Kidney (tissue), 14 donors: ENCODE data around the gene SLC39A3. TPM values are rescaled to one million over a fixed set of nuclear protein-coding genes. Genes with fewer than 3 reads are reported as not detected.

Experiments used
- DNase-seq, 5 donors: peaks; one replicate each; pipeline ENCODE4 v3.0.0-alpha.2; 2013 to 2020
- FAIRE-seq: peaks from 2 replicates; lab custom pipeline; 2012; peaks lifted over from hg19 to GRCh38; lab: Jason Lieb, UNC
- H3K27ac ChIP-seq, 2 donors: one replicate each; pipeline ENCODE4 v1.7.0; 2013; ENCODE audit warnings: low read depth in 2 of 2, low read length in 2 of 2, inconsistent platforms in 1 of 2
- H3K27me3 ChIP-seq: one replicate; pipeline ENCODE4 v1.7.1; 2013; ENCODE audit warnings: low read length, inconsistent platforms; ENCODE audit not compliant: control insufficient read depth, insufficient read depth
- H3K36me3 ChIP-seq, 3 donors: one replicate each; pipeline versions ENCODE4 v1.7.0 to v1.7.1; 2013; ENCODE audit warnings: low read length in 3 of 3, control low read depth in 1 of 3, inconsistent platforms in 1 of 3; ENCODE audit not compliant: insufficient read depth in 3 of 3, control insufficient read depth in 2 of 3
- H3K4me1 ChIP-seq, 3 donors: one replicate each; pipeline versions ENCODE4 v1.7.0 to v1.7.1; 2013; ENCODE audit warnings: low read length in 3 of 3, inconsistent platforms in 1 of 3, low read depth in 1 of 3; ENCODE audit not compliant: control insufficient read depth in 2 of 3, insufficient read depth in 2 of 3
- H3K4me3 ChIP-seq, 3 donors: one replicate each; pipeline versions ENCODE4 v1.7.0 to v1.8.1; 2013; ENCODE audit warnings: low read length in 3 of 3, control low read depth in 1 of 3, inconsistent platforms in 1 of 3
- H3K9ac ChIP-seq, 3 donors: one replicate each; pipeline versions ENCODE4 v1.7.0 to v1.7.1; 2013; ENCODE audit warnings: low read length in 3 of 3, control low read depth in 1 of 3, inconsistent platforms in 1 of 3
- H3K9me3 ChIP-seq, 3 donors: one replicate each; pipeline versions ENCODE4 v1.7.0 to v1.7.1; 2013; ENCODE audit warnings: low read length in 3 of 3, control low read depth in 1 of 3, inconsistent platforms in 1 of 3; ENCODE audit not compliant: control insufficient read depth in 2 of 3, insufficient read depth in 1 of 3
- CTCF ChIP-seq: IDR thresholded peaks from 3 replicates; pipeline ENCODE4 v1.5.1; 2012; ENCODE audit warnings: mild to moderate bottlenecking, moderate library complexity, borderline replicate concordance; ENCODE audit not compliant: insufficient read depth; ENCODE audit errors: extremely low read depth
- intact Hi-C: fragments of 100-400 bp; cut with DNase I; formaldehyde crosslinking; loops from one replicate; pipeline ENCODE4 v1.11.1; 2022
- polyA plus RNA-seq: library from polyadenylated mRNA; stranded (reverse); fragments of 350-450 nt; fragmentation: Illumina TruSeq; extraction: RNeasy Lipid Tissue Mini Kit (QIAGEN cat#74804); gene quantifications from one replicate; pipeline ENCODE4 v1.2.3, GENCODE V29; 2014; ENCODE audit warnings: low read depth, low replicate concordance; ENCODE audit not compliant: insufficient read depth
- total RNA-seq: library from RNA; stranded (reverse); fragmentation: NEBNext Ultra II Directional; extraction: Animal tissue kit (Norgen Biotek cat#: 25700); gene quantifications from one replicate; pipeline ENCODE4 v1.2.1, GENCODE V29; 2021
- donor health status: control.
- donor health status: control.
- donor health status: control.
- donor health status: control.
- donor health status: control.
- donor health status: DM: yes; HTN: yes; CAD: no.
- donor health status: Normal renal cell carcinoma (clear cell type).

Gene SLC39A3
- total and polyA plus RNA-seq, 2 donors from 2014 or later, result 31.1 to 38.0 TPM

DNA sequence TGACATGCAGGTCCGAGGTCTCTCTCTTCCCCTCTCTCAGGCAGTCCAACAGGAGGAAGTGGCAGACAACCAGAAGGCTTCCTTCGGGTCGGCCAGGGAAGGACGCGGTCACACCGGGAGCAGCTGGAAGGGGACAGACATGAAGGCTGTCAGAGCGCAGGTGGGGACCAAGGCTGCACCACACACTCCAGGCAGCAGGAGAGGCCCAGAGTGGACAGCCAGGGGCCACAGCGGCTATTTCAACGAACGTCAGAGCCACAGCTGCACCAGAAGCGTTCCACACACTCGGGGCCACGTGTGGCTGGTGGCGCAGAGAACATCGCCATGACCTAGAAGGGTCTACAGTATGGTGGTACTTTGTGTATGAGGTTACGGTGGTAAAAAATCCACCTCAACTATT lies 16.0 kb upstream of the SLC39A3 start:
- FAIRE-seq (no peak), DNase-seq (no peak)
- H3K27ac ChIP-seq, result no peak overlapping the region
- H3K9me3 ChIP-seq, result no peaks in the 10 kb centered on the region
- H3K9ac ChIP-seq, result no peak overlapping the region
- intact Hi-C loops, result no loop called here
- no peaks in the 10 kb centered on the region for H3K27me3 ChIP-seq
- no peak overlapping the region for H3K4me3 ChIP-seq
- peaks cover 0 to 10% (median 7%) of the 10 kb centered on the region in 3 donors for H3K36me3 ChIP-seq
- H3K4me1 ChIP-seq, result no peaks in the 10 kb centered on the region
- TF ChIP-seq CTCF, result no peak

DNA sequence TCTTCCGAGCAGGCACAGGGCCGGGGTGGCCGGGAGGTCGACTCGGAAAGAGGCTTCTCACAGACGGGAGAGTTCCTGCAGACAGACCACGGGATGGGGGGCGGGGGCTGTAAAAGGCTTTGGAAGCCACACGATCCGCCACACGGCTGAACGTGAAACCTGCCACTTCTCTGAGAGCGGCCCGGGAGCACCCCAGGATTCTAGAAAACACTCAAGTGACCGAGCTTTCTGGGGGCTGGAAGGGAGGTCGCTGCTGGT lies 15.6 kb upstream of the SLC39A3 start:
- no peak for DNase-seq
- Histone ChIP-seq H3K9me3 (no peaks in the 10 kb centered on the region), H3K36me3 (peaks cover 0 to 9% (median 7%) of the 10 kb centered on the region in 3 donors), H3K27ac (no peak overlapping the region), H3K4me3 (no peak overlapping the region), H3K9ac (no peak overlapping the region), H3K4me1 (no peaks in the 10 kb centered on the region), H3K27me3 (no peaks in the 10 kb centered on the region)
- no peak for FAIRE-seq
- no peak for TF ChIP-seq CTCF
- intact Hi-C loops, result no loop called here

DNA sequence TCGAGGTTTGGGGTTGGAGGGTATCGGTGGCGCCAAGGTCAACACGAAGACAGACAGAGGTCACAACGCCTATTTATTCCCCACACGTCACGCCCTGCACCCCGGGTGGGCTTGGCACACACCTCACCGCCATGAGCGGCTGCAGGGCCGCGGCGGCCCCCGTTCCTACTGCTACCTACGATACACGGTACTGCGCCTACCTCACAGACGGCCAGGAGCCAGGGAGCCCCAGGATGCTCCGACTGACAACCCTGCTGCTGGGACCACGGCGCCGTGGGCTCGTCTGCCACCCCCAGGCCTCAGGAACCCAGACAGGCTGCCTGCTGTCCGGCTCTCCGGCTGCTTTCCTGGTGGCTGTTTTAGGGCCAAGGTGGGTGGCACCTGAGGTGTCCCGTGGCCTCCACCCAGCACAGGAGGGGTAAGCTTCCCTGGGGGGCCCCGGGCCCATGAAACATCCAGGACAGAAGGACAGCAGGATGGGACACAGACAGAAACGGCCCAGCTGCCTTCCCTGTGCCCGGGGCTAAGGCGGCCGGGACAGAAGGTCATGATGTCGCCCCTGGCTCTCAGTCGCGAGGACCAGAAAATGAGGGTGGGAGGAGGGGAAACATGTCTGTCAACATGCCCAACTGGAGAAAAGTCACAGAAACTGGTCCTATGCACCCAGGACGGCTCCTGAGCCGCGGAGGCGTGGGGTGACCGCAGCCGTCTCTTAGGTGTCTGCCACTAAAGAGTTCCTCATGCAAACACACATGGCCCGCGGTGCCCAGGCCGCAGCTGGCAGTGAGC lies 15.0 kb upstream of the SLC39A3 start:
- intact Hi-C loops, result loop anchor here (5.0 kb wide), 1 partner anchor 108 kb away; no protein-coding TSS in a partner anchor
- no peaks in the 10 kb centered on the region for H3K9me3 ChIP-seq
- FAIRE-seq, result no peak
- peaks cover 0 to 9% (median 7%) of the 10 kb centered on the region in 3 donors for H3K36me3 ChIP-seq
- no peak for DNase-seq
- H3K27ac ChIP-seq, result no peak overlapping the region
- no peaks in the 10 kb centered on the region for H3K4me1 ChIP-seq
- H3K4me3 ChIP-seq, result no peak overlapping the region
- TF ChIP-seq CTCF, result no peak
- no peaks in the 10 kb centered on the region for H3K27me3 ChIP-seq
- H3K9ac ChIP-seq, result no peak overlapping the region
